Thyroid gland (tissue), 4 donors: ENCODE data around the gene TEAD3.

Experiments used
- CTCF ChIP-seq, 6 experiments: fragments of 200-600 bp in 3 of 6; fragments of 450-650 bp in 3 of 6; sonication (generic) in 3 of 6; IDR thresholded peaks; one replicate each; pipeline ENCODE4 v1.5.1; 2016 to 2019; ENCODE audit warnings: antibody characterized with exemption in 6 of 6, mild to moderate bottlenecking in 2 of 6, inconsistent platforms in 1 of 6, moderate library complexity in 1 of 6
- POLR2A ChIP-seq, 2 donors: fragments of 450-650 bp; IDR thresholded peaks; one replicate each; pipeline ENCODE4 v1.6.1; 2017; ENCODE audit warnings: antibody characterized with exemption in 2 of 2, mild to moderate bottlenecking in 2 of 2, moderate library complexity in 1 of 2

DNA sequence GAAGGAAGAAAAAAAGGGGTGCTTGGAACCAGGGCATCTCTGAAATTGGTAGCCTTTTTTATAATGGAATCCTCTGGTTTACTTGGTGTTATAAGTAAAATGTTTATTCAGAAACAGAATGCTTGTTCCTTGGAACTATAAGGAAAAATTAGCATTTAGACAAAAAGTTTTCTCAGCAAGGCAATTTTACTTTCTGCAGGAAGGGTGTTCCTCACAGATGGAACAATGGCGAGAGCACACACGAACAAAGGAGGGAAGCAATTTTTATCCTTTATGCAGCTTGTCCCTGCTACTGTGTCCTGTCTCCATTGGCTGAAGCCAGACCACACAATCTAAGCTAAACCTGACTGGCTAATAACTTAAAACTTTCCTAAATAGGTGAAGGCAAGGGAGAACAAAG, 67.4 kb downstream of the TEAD3 start:
- TF ChIP-seq CTCF (IDR thresholded peaks at IDR 0.05) = no peak
- no peak for TF ChIP-seq POLR2A (IDR thresholded peaks at IDR 0.05)
